ENCODE data around the gene SLC25A34. TPM values are rescaled to one million over a fixed set of nuclear protein-coding genes. Genes with fewer than 3 reads are reported as not detected.

Gene SLC25A34
- total RNA-seq, 2 donors from 2014 or later = 2.4 to 7.5 TPM

- Histone ChIP-seq H3K27me3 (replicated peaks; ENCODE audit: insufficient read depth) (no peaks in the 10 kb centered on the region), H3K4me3 (no peak overlapping the region), H3K36me3 (peaks cover 16% of the 10 kb centered on the region), H3K9me3 (no peaks in the 10 kb centered on the region), H3K27ac (peak overlapping the region; percentile 70 to 74), H3K4me1 (ENCODE audit: control insufficient read depth in 1 of 2, low read depth in 2 of 2) (peaks cover 18 to 66% of the 10 kb centered on the region in 2 donors)
- no peak for TF ChIP-seq CTCF (IDR thresholded peaks at IDR 0.05)
- DNase-seq (ENCODE audit: low spot score) = no peak
- no peak for ATAC-seq (ENCODE audit: insufficient number of reproducible peaks, low FRiP score, low read depth)
Observed at GRCh38 chr1:15738416-15739113, 2.5 kb downstream of the SLC25A34 start.

DNA sequence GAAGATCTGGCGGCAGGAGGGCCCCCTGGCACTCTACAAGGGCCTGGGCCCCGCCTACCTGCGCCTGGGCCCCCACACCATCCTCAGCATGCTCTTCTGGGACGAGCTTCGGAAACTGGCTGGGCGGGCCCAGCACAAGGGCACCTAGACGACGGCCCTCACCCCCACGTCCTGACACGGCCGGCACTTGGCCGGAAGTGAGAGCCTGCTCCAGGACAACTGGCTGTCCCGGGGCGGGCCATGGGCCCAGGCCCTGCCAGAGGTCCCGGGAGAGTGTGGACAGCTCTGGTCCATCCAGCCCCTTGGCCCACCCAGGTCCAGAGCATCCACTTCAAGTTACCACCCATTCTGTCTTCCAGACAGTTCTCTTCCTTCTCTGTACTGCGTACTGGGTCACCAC, 3.2 kb downstream of the SLC25A34 start:
- no peak for DNase-seq (ENCODE audit: low spot score)
- peak overlapping the region; percentile 4 to 70 for H3K27ac ChIP-seq

GRCh38 chr1:15739745-15740144, 3.7 kb downstream of the SLC25A34 start:
- Histone ChIP-seq H3K4me3 (no peak overlapping the region), H3K9me3 (no peaks in the 10 kb centered on the region), H3K36me3 (peaks cover 6% of the 10 kb centered on the region), H3K4me1 (ENCODE audit: control insufficient read depth in 1 of 2, low read depth in 2 of 2) (peaks cover 18 to 63% of the 10 kb centered on the region in 2 donors), H3K27me3 (replicated peaks; ENCODE audit: insufficient read depth) (no peaks in the 10 kb centered on the region), H3K27ac (peak overlapping the region; percentile 4 to 70)
- DNase-seq (ENCODE audit: low spot score) (no peak), ATAC-seq (ENCODE audit: insufficient number of reproducible peaks, low FRiP score, low read depth) (no peak)
- TF ChIP-seq CTCF (IDR thresholded peaks at IDR 0.05) = no peak

More for the DNA sequence above, 3.2 kb downstream of the SLC25A34 start:
- H3K4me1 ChIP-seq (ENCODE audit: control insufficient read depth in 1 of 2, low read depth in 2 of 2) = peaks cover 18 to 66% of the 10 kb centered on the region in 2 donors
- no peak for TF ChIP-seq CTCF (IDR thresholded peaks at IDR 0.05)
- H3K36me3 ChIP-seq = peaks cover 9% of the 10 kb centered on the region
- ATAC-seq (ENCODE audit: insufficient number of reproducible peaks, low FRiP score, low read depth) = no peak
- H3K9me3 ChIP-seq = no peaks in the 10 kb centered on the region
- no peaks in the 10 kb centered on the region for H3K27me3 ChIP-seq (replicated peaks; ENCODE audit: insufficient read depth)
- no peak overlapping the region for H3K4me3 ChIP-seq

DNA sequence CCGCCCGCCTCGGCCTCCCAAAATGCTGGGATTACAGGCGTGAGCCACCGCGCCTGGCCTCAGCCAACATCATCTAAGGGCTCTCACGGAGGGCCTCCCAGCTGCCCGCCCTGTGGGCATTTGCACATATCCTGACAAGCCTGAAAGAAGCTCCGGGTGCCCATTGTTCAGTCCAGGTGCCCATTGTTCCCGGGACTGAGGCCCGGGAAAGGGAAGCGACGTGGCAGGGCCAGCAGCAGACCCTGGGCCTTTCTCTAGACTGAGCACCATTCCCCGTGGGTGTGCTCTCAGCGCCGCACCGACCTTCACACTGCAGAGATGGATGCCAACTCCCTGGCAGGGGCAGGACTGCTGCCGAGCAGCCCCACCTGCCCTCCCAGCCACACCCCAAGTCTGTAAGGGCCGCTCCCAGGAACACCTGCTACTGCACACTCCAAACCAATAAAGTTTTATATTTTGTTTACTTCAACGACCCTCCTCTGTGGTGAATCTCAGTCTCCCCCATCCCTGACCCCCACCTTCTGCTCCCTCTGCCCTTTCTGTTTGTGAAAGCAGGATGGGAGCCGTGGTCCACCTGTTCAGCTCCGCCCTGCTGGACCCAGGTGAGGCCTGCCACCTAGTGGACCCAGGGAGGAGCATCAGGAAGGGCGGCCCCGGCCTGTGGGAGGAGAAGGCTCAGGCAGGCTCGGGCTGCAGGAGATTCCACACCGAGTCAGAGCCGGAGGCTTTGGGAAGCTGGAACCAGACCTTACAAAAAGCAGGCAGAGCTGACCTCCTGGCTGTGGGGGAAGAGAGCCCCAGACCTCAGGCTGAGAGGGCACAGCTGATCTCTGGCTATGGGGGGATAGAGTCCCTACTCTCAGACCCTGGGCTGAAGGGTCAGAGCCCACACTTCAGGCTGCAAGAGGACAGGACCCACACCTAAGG, 5.1 kb downstream of the SLC25A34 start:
- Histone ChIP-seq H3K27me3 (replicated peaks; ENCODE audit: insufficient read depth) (no peaks in the 10 kb centered on the region), H3K27ac (peak overlapping the region; percentile 14 to 25), H3K4me3 (no peak overlapping the region), H3K9me3 (no peaks in the 10 kb centered on the region), H3K36me3 (peaks cover 6% of the 10 kb centered on the region), H3K4me1 (ENCODE audit: control insufficient read depth in 1 of 2, low read depth in 2 of 2) (peaks cover 13 to 51% of the 10 kb centered on the region in 2 donors)
- ATAC-seq (ENCODE audit: insufficient number of reproducible peaks, low FRiP score, low read depth) (no peak), DNase-seq (ENCODE audit: low spot score) (no peak)
- TF ChIP-seq CTCF (IDR thresholded peaks at IDR 0.05) = peak; percentile 78

DNA sequence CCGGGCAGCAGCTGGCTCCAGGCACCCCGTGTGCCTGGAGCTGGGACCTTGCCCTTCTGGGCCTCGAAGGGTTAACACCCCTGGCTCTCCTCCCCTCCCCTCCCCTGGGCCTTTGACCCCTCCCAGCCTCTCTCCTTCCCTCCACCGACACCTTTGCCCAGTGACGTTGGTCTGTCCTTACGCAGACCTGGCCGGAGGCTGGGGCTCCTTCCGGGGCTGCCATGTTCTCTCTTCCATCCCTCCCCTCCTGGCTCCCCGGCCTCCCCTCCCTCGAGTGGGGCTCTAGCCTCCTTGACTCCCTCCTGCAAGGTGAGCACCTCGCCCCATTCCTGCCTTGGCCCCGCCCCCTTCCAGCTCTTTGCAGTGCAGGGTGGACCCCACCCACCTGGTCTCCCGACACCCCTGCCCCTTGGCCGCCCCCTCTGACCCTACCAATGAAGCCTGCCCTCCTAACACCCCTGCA, 6.3 kb downstream of the SLC25A34 start, which contains the start of gene TMEM82:
TSS of gene TMEM82 (plus strand) at position 161 of the 463 bp plus-strand sequence. CDS start at position 222, 61 bp downstream.
- no peak for TF ChIP-seq CTCF (IDR thresholded peaks at IDR 0.05)

More for the DNA sequence above, 6.3 kb downstream of the SLC25A34 start, which contains the start of gene TMEM82:
- Histone ChIP-seq H3K27ac (peak within 1 kb of the TSS; percentile 25 to 35), H3K27me3 (replicated peaks; ENCODE audit: insufficient read depth) (no peaks in the 10 kb centered on the region), H3K4me1 (ENCODE audit: control insufficient read depth in 1 of 2, low read depth in 2 of 2) (peaks cover 13 to 51% of the 10 kb centered on the region in 2 donors), H3K9me3 (no peaks in the 10 kb centered on the region), H3K4me3 (no peak within 1 kb of the TSS), H3K36me3 (peaks cover 6% of the 10 kb centered on the region)
- ATAC-seq (ENCODE audit: insufficient number of reproducible peaks, low FRiP score, low read depth) (no peak), DNase-seq (ENCODE audit: low spot score) (no peak)
